Adrenal gland (tissue), 12 donors: ENCODE results near the gene PLPP4. TPM values are rescaled to one million over a fixed set of nuclear protein-coding genes. Genes with fewer than 3 reads are reported as not detected.

Source experiments
- DNase-seq, 7 donors: peaks; one replicate each; pipeline ENCODE4 v3.0.0-alpha.2; 2019 to 2020
- H3K27ac ChIP-seq, 5 donors: fragments of 200-600 bp; sonication (generic) in 4 of 5; 1 replicate in 3 of 5; 2 replicates in 2 of 5; pipeline versions ENCODE4 v1.5.1 to v1.8.0; 2016 to 2020; ENCODE audit warnings: mild to moderate bottlenecking in 1 of 5
- H3K27me3 ChIP-seq: fragments of 200-600 bp; 2 replicates; pipeline ENCODE4 v1.8.0; 2021
- H3K36me3 ChIP-seq, 2 donors: fragments of 200-600 bp; replicated peaks in 1 of 2; 1 replicate in 1 of 2; 2 replicates in 1 of 2; pipeline versions ENCODE4 v1.5.1 to v1.8.0; 2018 to 2022
- H3K4me1 ChIP-seq, 2 donors: fragments of 200-600 bp; replicated peaks in 1 of 2; 1 replicate in 1 of 2; 2 replicates in 1 of 2; pipeline versions ENCODE4 v1.5.1 to v1.8.0; 2018 to 2021
- H3K4me3 ChIP-seq, 4 donors: fragments of 200-600 bp; sonication (generic) in 3 of 4; one replicate each; pipeline ENCODE4 v1.5.1; 2016 to 2018
- H3K9me3 ChIP-seq, 3 donors: fragments of 200-600 bp; sonication (generic) in 1 of 3; replicated peaks in 1 of 3; 1 replicate in 2 of 3; 2 replicates in 1 of 3; pipeline versions ENCODE4 v1.5.1 to v1.8.0; 2016 to 2021
- CTCF ChIP-seq, 6 experiments: fragments of 450-650 bp in 4 of 6; fragments of 200-600 bp in 2 of 6; sonication (generic) in 1 of 6; IDR thresholded peaks; 1 replicate in 5 of 6; 2 replicates in 1 of 6; pipeline versions ENCODE4 v1.5.1 to v1.8.0; 2016 to 2021; ENCODE audit warnings: antibody characterized with exemption in 6 of 6, mild to moderate bottlenecking in 2 of 6, moderate library complexity in 1 of 6
- POLR2A ChIP-seq, 2 donors: fragments of 450-650 bp; IDR thresholded peaks; one replicate each; pipeline ENCODE4 v1.6.1; 2017; ENCODE audit warnings: antibody characterized with exemption in 2 of 2, mild to moderate bottlenecking in 2 of 2, moderate library complexity in 1 of 2
- WGBS, 4 donors: extraction: QIAGEN DNeasy Blood & Tissue Kit in 2 of 4; methylation state at CpG; one replicate each; pipeline versions ENCODE4 v1.1.5 to v1.1.7; 2013 to 2017; 5-methylcytosine and 5-hydroxymethylcytosine counted together
- intact Hi-C, 2 donors: fragments of 100-400 bp; cut with DNase I; formaldehyde crosslinking; loops; one replicate each; pipeline versions ENCODE4 v1.14.1 to v1.15.0; 2022 to 2023
- polyA plus RNA-seq, 3 donors: library from polyadenylated mRNA; stranded (reverse); fragments of 200-250 nt in 2 of 3; fragments of 350-450 nt in 1 of 3; fragmentation: Illumina TruSeq in 1 of 3; extraction: RNeasy Lipid Tissue Mini Kit (QIAGEN cat#74804) in 1 of 3; gene quantifications; one replicate each; pipeline ENCODE4 v1.2.3, GENCODE V29; 2013 to 2014
- total RNA-seq, 9 donors: library from RNA; depleted of rRNA in 4 of 9; stranded (reverse); fragments of >200 nt in 4 of 9; fragments of 120-200 nt in 1 of 9; fragmentation: NEBNext Ultra II Directional in 1 of 9; extraction: Animal tissue kit (Norgen Biotek cat#: 25700) in 1 of 9; gene quantifications; one replicate each; pipeline versions ENCODE4 v1.1.0 to v1.2.4, GENCODE V29; 2013 to 2023
- donor health status: healthy with polysubstance abuse.
- donor health status: Bipolar disorder and iron deficiency.
- donor health status: DM: yes; HTN: yes; CAD: no.
- donor health status: DM: no; HTN: no; CAD: no.
- donor health status: DM: no; HTN: no; CAD: no.
- donor health status: DM: yes; HTN: yes; CAD: no.

Gene PLPP4
- total and polyA plus RNA-seq, 12 donors = 0.09 to 1.4 TPM; not detected in 10

GRCh38 chr10:120462018-120462682, 5.1 kb downstream of the PLPP4 start:
- peaks cover 3 to 5% of the 10 kb centered on the region in 2 donors for H3K4me1 ChIP-seq
- no peaks in the 10 kb centered on the region for H3K9me3 ChIP-seq
- no peak for DNase-seq
- H3K27ac ChIP-seq = no peak overlapping the region
- no peak overlapping the region for H3K4me3 ChIP-seq
- TF ChIP-seq POLR2A (IDR thresholded peaks at IDR 0.05) (no peak), CTCF (IDR thresholded peaks at IDR 0.05) (no peak)
- peaks cover 23% of the 10 kb centered on the region for H3K27me3 ChIP-seq
- 87 to 91% (median 91%) methylated on average over 8 of the region's 8 CpGs for WGBS, 4 donors
- H3K36me3 ChIP-seq = no peaks in the 10 kb centered on the region
- intact Hi-C loops = no loop called here

GRCh38 chr10:120465138-120465537, 8.1 kb downstream of the PLPP4 start:
- no peak for DNase-seq
- 63 to 85% (median 72%) methylated on average over 1 to 2 of the region's 2 CpGs for WGBS, 4 donors
- intact Hi-C loops = no loop called here

GRCh38 chr10:120466006-120466405, 9.0 kb downstream of the PLPP4 start:
- 82 to 91% (median 86%) methylated on average over 2 of the region's 2 CpGs for WGBS, 4 donors
- intact Hi-C loops = no loop called here

More at GRCh38 chr10:120465138-120465537, 8.1 kb downstream of the PLPP4 start:
- H3K4me3 ChIP-seq = no peak overlapping the region
- TF ChIP-seq CTCF (IDR thresholded peaks at IDR 0.05) (no peak), POLR2A (IDR thresholded peaks at IDR 0.05) (no peak)
- H3K36me3 ChIP-seq = no peaks in the 10 kb centered on the region
- no peaks in the 10 kb centered on the region for H3K9me3 ChIP-seq
- H3K4me1 ChIP-seq = no peaks in the 10 kb centered on the region
- no peak overlapping the region for H3K27ac ChIP-seq
- H3K27me3 ChIP-seq = no peaks in the 10 kb centered on the region

GRCh38 chr10:120473593-120473992, 16.6 kb downstream of the PLPP4 start:
- H3K4me1 ChIP-seq = no peaks in the 10 kb centered on the region
- no peak overlapping the region for H3K4me3 ChIP-seq
- H3K27me3 ChIP-seq = no peaks in the 10 kb centered on the region
- no peaks in the 10 kb centered on the region for H3K36me3 ChIP-seq
- 45 to 56% (median 51%) methylated on average over 4 of the region's 4 CpGs for WGBS, 4 donors
- DNase-seq = no peak
- intact Hi-C loops = no loop called here
- H3K27ac ChIP-seq = no peak overlapping the region
- no peak for TF ChIP-seq CTCF (IDR thresholded peaks at IDR 0.05)
- no peak for TF ChIP-seq POLR2A (IDR thresholded peaks at IDR 0.05)
- H3K9me3 ChIP-seq = peaks cover 0 to 9% (median 0%) of the 10 kb centered on the region in 3 donors

More at GRCh38 chr10:120466006-120466405, 9.0 kb downstream of the PLPP4 start:
- TF ChIP-seq POLR2A (IDR thresholded peaks at IDR 0.05) (no peak), CTCF (IDR thresholded peaks at IDR 0.05) (no peak)
- H3K9me3 ChIP-seq = peaks cover 0 to 2% (median 0%) of the 10 kb centered on the region in 3 donors
- no peak overlapping the region for H3K27ac ChIP-seq
- no peak overlapping the region for H3K4me3 ChIP-seq
- DNase-seq = no peak
- H3K4me1 ChIP-seq = no peaks in the 10 kb centered on the region
- H3K27me3 ChIP-seq = no peaks in the 10 kb centered on the region
- H3K36me3 ChIP-seq = no peaks in the 10 kb centered on the region
